Epithelial cell of esophagus (primary cell): ENCODE results near the gene TOM1L2.

Source experiments
- DNase-seq: peaks from one replicate; pipeline ENCODE4 v3.0.0; 2010; ENCODE audit warnings: low read depth
- H3K4me3 ChIP-seq: 2 replicates; pipeline ENCODE4 v1.5.1; 2011; ENCODE audit warnings: mild to moderate bottlenecking, low read length, control low read depth
- CTCF ChIP-seq: IDR thresholded peaks from 2 replicates; pipeline ENCODE4 v1.5.1; 2011; ENCODE audit warnings: low read depth, mild to moderate bottlenecking, low read length, control low read depth, inconsistent platforms; ENCODE audit not compliant: insufficient read depth; ENCODE audit errors: missing control alignments

Gene TOM1L2

GRCh38 chr17:17846645-17847044, 125.6 kb downstream of the TOM1L2 start:
- TF ChIP-seq CTCF, result no peak
- DNase-seq, result no peak
- H3K4me3 ChIP-seq, result no peak overlapping the region

- no peak for DNase-seq
- TF ChIP-seq CTCF, result no peak
Measured at GRCh38 chr17:17846003-17846402, 126.2 kb downstream of the TOM1L2 start.

GRCh38 chr17:17845046-17845775, 127.0 kb downstream of the TOM1L2 start:
- TF ChIP-seq CTCF, result no peak
- H3K4me3 ChIP-seq, result no peak overlapping the region
- DNase-seq, result no peak

More at GRCh38 chr17:17846003-17846402, 126.2 kb downstream of the TOM1L2 start:
- no peak overlapping the region for H3K4me3 ChIP-seq

GRCh38 chr17:17844500-17844899, 127.7 kb downstream of the TOM1L2 start:
- H3K4me3 ChIP-seq, result no peak overlapping the region
- no peak for DNase-seq
- TF ChIP-seq CTCF, result no peak

GRCh38 chr17:17844079-17844478, 128.1 kb downstream of the TOM1L2 start:
- H3K4me3 ChIP-seq, result no peak overlapping the region
- no peak for DNase-seq
- TF ChIP-seq CTCF, result no peak

- peak; percentile 69 for DNase-seq
- H3K4me3 ChIP-seq, result no peak overlapping the region
- TF ChIP-seq CTCF, result no peak
Measured at GRCh38 chr17:17843096-17843495, 129.1 kb downstream of the TOM1L2 start.

GRCh38 chr17:17842111-17842876, 129.9 kb downstream of the TOM1L2 start:
- no peak for DNase-seq
- no peak for TF ChIP-seq CTCF
- H3K4me3 ChIP-seq, result no peak overlapping the region
